Measurements from ENCODE around the gene CCNB2.

CCNB2 gene

GRCh38 chr15:59169251-59169708, 64.3 kb downstream of the CCNB2 start:
- DNase-seq, result no peak

DNA sequence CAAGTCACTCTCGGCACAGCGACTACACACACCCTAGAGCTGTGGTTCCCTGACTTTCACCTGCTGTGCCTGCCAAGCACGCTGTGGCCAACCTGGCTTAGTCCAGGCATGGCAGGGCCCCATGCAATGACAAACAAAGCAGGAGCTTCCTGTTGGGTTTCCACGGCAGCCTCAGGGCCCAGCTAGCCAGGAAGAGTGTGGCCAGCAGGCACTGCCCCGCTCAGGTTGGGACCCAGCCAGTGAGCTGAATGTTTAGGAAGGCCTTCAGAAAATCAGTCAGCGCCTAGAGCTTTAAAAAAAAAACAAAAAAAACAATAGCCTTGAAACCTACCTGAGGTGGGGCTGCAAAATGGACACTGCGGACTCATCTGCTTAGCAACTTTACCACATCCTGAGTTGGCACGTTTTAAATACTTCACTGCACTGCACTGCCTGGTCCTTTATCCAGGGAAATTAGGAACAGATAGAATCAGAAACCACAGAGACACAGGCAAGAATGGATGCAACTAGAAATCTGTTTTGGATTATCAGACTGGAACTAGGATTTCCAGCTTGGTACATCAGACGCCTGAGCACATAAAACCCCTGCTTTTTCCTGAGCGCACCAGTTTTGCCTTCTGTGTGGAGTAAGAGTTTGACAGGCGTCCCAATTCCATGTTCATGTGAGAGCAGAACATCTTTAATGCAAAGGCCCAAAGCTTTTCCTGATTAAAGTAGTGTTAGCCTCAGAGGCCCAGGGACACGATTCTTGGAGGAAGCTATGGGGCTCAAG, 65.5 kb downstream of the CCNB2 start:
- DNase-seq, result no peak

- no peak for DNase-seq
These were observed 66.1 kb downstream of the CCNB2 start for GRCh38 chr15:59171067-59171397.

DNA sequence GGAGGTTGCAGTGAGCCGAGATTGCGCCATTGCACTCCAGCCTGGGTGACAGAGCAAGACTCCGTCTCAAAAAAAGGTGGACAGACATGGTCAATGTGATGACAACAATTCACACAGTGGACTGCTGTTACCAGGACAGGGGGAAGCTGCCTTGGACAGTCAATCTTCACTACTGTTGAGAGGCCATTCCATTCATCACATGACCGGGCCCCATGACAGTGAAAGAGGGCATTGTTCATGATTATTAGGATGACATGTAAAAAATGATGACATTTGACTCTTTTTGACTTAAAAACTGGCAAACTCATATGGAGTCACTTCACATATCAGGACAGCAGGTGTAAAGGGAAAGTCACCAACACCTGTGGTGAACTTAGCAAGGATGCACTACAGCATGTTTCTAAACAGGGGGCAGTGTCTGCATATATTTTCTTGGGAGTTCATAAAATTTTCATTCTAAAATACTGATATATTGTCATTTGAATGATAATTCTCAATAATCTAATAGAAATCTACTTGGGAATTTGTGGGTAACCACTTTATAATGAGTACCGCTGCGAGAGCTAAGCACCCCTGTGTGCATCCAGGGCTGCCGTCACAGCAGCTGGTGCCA, 67.4 kb downstream of the CCNB2 start:
- DNase-seq, result no peak

DNA sequence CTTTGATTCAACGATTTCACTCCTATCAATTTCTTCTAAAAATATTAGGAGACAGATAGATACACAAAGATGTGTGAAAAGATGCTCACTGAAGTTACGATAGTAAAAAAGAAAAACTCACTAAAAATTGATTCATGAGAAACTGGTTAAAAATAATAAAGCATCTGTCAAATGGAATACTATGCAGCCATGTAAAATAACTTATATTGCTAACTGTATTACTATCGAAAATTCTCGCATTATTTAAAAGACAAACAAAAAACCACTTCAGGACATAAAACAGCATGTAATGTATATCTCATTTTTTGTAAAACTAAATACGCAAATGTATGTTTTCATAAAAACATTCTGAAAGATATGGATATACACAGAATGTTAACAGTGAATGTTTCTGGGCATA, 68.2 kb downstream of the CCNB2 start:
- DNase-seq, result no peak

DNA sequence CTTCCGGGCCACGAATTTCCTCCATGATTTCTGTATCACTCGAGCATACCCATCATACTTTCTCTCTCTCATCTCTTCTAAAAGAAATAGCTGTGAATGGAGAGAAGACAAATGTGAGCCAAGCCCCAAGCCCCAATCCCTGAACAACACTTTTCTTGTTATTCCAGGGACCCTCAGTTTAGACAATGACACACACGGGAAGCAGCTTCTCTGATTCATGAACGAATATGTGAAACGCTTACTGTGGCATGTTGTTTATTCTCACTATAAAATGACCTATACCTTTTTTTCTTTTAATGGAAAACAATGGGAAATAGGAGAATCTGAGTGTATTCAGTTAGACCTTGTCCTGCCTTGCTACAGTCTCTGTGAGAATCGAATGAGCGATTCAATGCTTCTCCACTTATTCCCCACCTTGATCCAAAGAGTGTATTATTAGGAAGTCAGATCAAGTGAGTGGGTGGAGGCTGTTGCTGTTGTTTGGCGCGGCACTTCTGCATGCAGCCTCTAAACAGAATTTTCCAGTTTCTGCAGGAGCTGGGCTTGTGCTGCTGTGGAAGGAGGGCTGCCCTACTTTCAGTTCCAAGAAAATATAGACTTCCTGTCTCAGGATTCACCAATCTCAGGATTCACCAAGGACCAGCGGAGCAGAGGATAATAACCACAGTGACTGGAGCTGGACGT, 69.3 kb downstream of the CCNB2 start:
- no peak for DNase-seq

Data from NCI-H1105 (cell line).